C4-2B (cell line): ENCODE data around the gene AKNA.

Experiments
- CTCF ChIP-seq: fragments of 450-650 bp; conservative IDR thresholded peaks from 2 replicates; pipeline ENCODE4 v1.5.1; 2017; ENCODE audit warnings: mild to moderate bottlenecking
- ZFX ChIP-seq: fragments of 450-650 bp; IDR thresholded peaks from 2 replicates; pipeline ENCODE4 v1.6.1; 2017

- TF ChIP-seq CTCF (no peak), ZFX (no peak)
These were observed 68.6 kb downstream of the AKNA start for GRCh38 chr9:114319147-114319546.
